RWPE1 (cell line): ENCODE data around the gene BCL2L13.
"Not testable (repeated sequence)": the region's sequence is repeated elsewhere in the genome, so short reads cannot be mapped to it uniquely, and the experiment has no call there.

ENCODE experiments used
- CTCF ChIA-PET: fragments of 350-600 bp; sonication (Branson Sonifier 250); formaldehyde crosslinking; extraction: SDS; loops from one replicate; lab custom pipeline; 2021; lab: Yijun Ruan, JAX
- POLR2A ChIA-PET: fragments of 400-600 bp; formaldehyde crosslinking; extraction: SDS; loops from one replicate; lab custom pipeline; 2020; ENCODE audit warnings: antibody characterized with exemption; ENCODE audit not compliant: low non-redundant PET; lab: Yijun Ruan, JAX
- DNase-seq: peaks from one replicate; pipeline ENCODE4 v3.0.0; 2012; ENCODE audit warnings: low spot score
- H3K27ac ChIP-seq: fragments of 450-650 bp; 2 replicates; pipeline ENCODE4 v1.5.1; 2017
- CTCF ChIP-seq: fragments of 450-650 bp; conservative IDR thresholded peaks from 2 replicates; pipeline ENCODE4 v1.5.1; 2017; ENCODE audit warnings: low read depth, mild to moderate bottlenecking

BCL2L13 gene

GRCh38 chr22:17761138-17761488, 122.6 kb downstream of the BCL2L13 start:
- ChIA-PET CTCF (no interaction called here), POLR2A (no interaction called here)
- TF ChIP-seq CTCF = no peak
- no peak for DNase-seq
- no peak overlapping the region for H3K27ac ChIP-seq

- POLR2A ChIA-PET, H3K27ac ChIP-seq, DNase-seq: not testable (repeated sequence)
- CTCF ChIA-PET = interaction anchor here (0.6 kb wide), 1 partner anchor 23 kb away, joined by 3 read pairs; no protein-coding TSS in a partner anchor
These were observed 124.9 kb downstream of the BCL2L13 start for GRCh38 chr22:17763442-17763841.

- DNase-seq = no peak
- H3K27ac ChIP-seq = no peak overlapping the region
- ChIA-PET CTCF (no interaction called here), POLR2A (no interaction called here)
- no peak for TF ChIP-seq CTCF
These were observed 125.5 kb downstream of the BCL2L13 start for GRCh38 chr22:17764036-17764435.

- POLR2A ChIA-PET, CTCF ChIA-PET, H3K27ac ChIP-seq, DNase-seq: not testable (repeated sequence)
These were observed 126.3 kb downstream of the BCL2L13 start for GRCh38 chr22:17764852-17765251.

DNA sequence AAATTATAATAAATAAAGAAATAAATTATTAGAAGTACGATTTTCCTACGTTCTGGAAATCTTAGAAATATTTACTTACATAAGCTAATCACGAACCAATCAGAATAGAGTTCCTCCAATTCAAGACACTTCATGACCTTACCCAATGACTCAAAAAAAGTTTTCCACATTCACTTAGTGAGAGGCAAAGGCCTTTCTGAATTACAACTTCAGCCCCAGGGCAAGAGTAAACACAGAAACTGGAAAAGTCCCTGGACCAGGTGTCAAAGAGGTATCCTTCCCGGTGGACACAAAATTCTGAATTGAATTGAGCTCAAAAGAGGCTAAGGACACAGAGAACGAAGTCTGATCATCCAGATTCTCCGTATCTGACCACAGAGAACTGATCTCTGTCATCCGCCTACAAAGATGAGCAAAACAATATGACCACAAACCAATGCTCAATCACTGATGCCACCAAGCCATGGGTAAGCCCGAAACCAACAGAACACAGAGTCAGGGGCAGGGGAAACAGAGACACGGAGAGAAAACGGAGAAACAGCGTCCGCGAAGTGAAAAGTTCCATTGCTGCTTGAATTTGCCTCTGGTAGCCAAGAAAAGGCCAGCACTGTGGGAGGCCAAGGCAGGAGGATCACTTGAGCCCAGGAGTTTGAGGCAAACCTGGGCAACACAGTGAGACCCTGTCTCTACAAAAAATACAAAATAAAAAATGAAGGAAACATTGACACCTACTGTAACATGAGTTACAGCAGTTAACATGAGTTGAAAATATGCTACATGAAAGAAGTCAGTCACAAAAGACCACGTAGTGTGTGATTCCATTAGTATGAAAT, 128.9 kb downstream of the BCL2L13 start:
- DNase-seq = no peak
- no peak overlapping the region for H3K27ac ChIP-seq
- POLR2A ChIA-PET = no interaction called here
- no peak for TF ChIP-seq CTCF
- CTCF ChIA-PET = no interaction called here

GRCh38 chr22:17769013-17769715, 130.6 kb downstream of the BCL2L13 start:
- 0 out of 2 replicates have a peak overlapping the region, but pooled peaks have one; percentile 4 for H3K27ac ChIP-seq
- POLR2A ChIA-PET = no interaction called here
- CTCF ChIA-PET = interaction anchor here (1.0 kb wide), 2 partner anchors 16 to 27 kb away, joined by 4 to 6 read pairs; no protein-coding TSS in a partner anchor
- no peak for TF ChIP-seq CTCF
- DNase-seq = no peak

GRCh38 chr22:17769716-17770082, 131.1 kb downstream of the BCL2L13 start:
- no peak for DNase-seq
- ChIA-PET CTCF (interaction anchor here (1.0 kb wide), 2 partner anchors 16 to 27 kb away, joined by 4 to 6 read pairs; no protein-coding TSS in a partner anchor), POLR2A (no interaction called here)
- no peak for TF ChIP-seq CTCF
- H3K27ac ChIP-seq = 0 out of 2 replicates have a peak overlapping the region, but pooled peaks have one; percentile 4
